ENCODE measurements around the gene PIP5K1B.

- TF ChIP-seq EGR1 (IDR thresholded peaks at IDR 0.05; ENCODE audit: low read depth) (no peak), JUND (IDR thresholded peaks at IDR 0.05) (no peak), CTCF (IDR thresholded peaks at IDR 0.05 in 2 of 3, conservative IDR thresholded peaks at IDR 0.05 in 1 of 3; ENCODE audit: borderline replicate concordance in 1 of 3, insufficient read depth in 1 of 3, low read depth in 2 of 3, low read length in 2 of 3) (no peak), CEBPB (IDR thresholded peaks at IDR 0.05; ENCODE audit: low read depth) (no peak), YY1 (IDR thresholded peaks at IDR 0.05; ENCODE audit: extremely low read depth, insufficient replicate concordance, low read depth, low read length) (no peak), ZNF274 (IDR thresholded peaks at IDR 0.05; ENCODE audit: low read depth, low read length) (no peak), POLR2A (IDR thresholded peaks at IDR 0.05; ENCODE audit: borderline replicate concordance, extremely low read depth, insufficient read depth, insufficient read length) (no peak), POLR2AphosphoS5 (IDR thresholded peaks at IDR 0.05; ENCODE audit: low read depth, low read length) (no peak), SP1 (IDR thresholded peaks at IDR 0.05; ENCODE audit: low read depth) (no peak), EZH2phosphoT487 (IDR thresholded peaks at IDR 0.05; ENCODE audit: borderline replicate concordance) (no peak), ZBTB33 (IDR thresholded peaks at IDR 0.05; ENCODE audit: extremely low read depth, insufficient replicate concordance, low read length) (no peak), REST (IDR thresholded peaks at IDR 0.05; ENCODE audit: low read depth) (no peak)
These were observed 37.3 kb downstream of the PIP5K1B start for GRCh38 chr9:68742333-68742730.

All from HCT116 (cell line).